Measurements from ENCODE around the gene CTRB2.

- TF ChIP-seq TAF1 (IDR thresholded peaks at IDR 0.05; ENCODE audit: borderline replicate concordance, low read depth, low read length) (no peak), POLR2AphosphoS5 (IDR thresholded peaks at IDR 0.05; ENCODE audit: low read depth, low read length) (no peak)
These were observed 26.6 kb upstream of the CTRB2 start for GRCh38 chr16:75233611-75233938.
